Type B pancreatic cell (in vitro differentiated cells): ENCODE results near the gene MLKL. TPM values are rescaled to one million over a fixed set of nuclear protein-coding genes. Genes with fewer than 3 reads are reported as not detected.

Experiments
- DNase-seq: peaks from one replicate; pipeline ENCODE4 v3.0.0; 2021; ENCODE audit warnings: mixed read lengths; ENCODE audit not compliant: unreplicated experiment; ENCODE audit errors: extremely low spot score
- H3K27ac Mint-ChIP-seq: 2 replicates; pipeline ENCODE4 v1.8.0; 2021; ENCODE audit warnings: mild to moderate bottlenecking, mixed read lengths
- H3K27me3 Mint-ChIP-seq: 2 replicates; pipeline ENCODE4 v1.8.0; 2021; ENCODE audit warnings: mixed read lengths
- H3K36me3 Mint-ChIP-seq: 2 replicates; pipeline ENCODE4 v1.8.0; 2021; ENCODE audit warnings: mixed read lengths
- H3K4me1 Mint-ChIP-seq: one replicate; pipeline ENCODE4 v1.8.0; 2021; ENCODE audit warnings: mixed read lengths; ENCODE audit not compliant: unreplicated experiment
- H3K4me3 Mint-ChIP-seq: 2 replicates; pipeline ENCODE4 v1.8.0; 2021; ENCODE audit warnings: mild to moderate bottlenecking, mixed read lengths
- H3K9me3 Mint-ChIP-seq: 2 replicates; pipeline ENCODE4 v1.8.0; 2021; ENCODE audit warnings: mixed read lengths
- total RNA-seq: library from RNA; stranded (reverse); gene quantifications from 2 replicates; pipeline ENCODE4 v1.2.1, GENCODE V29; 2021; ENCODE audit warnings: low replicate concordance
- TF ChIP-seq, protein P1 (sequence below): fragments of 200-600 bp; sonication (generic); conservative IDR thresholded peaks from 2 replicates; pipeline ENCODE4 v1.5.0; 2021; ENCODE audit warnings: antibody characterized with exemption, mild to moderate bottlenecking

The MLKL gene
- total RNA-seq, 1 donor from 2014 or later: 0.58 TPM

DNA sequence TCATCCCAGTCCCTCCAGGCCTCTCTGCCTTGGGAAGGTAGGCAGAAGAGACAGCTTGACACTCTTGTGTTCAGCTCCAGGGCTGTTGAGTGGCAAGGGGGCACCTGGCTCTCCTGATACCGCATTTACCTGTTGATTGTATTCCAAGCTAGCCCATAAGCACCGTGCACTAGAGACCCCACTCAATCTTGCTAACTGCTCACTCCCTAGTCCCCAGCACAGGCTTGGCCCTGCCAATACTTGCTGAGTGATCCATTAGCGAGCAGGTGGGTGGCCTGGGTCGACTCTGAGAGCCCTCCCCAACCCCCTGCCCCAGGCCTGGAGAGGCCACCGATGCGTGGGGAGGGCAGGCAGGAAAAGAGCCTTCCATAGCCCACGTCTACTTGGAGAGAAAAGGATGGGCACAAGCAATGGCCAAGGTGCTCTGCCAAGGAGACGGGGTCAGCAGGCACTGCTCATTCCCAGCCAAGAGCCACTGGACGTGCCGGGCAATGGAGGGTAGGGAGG, 44.5 kb upstream of the MLKL start:
- peaks cover 11% of the 10 kb centered on the region for H3K4me1 Mint-ChIP-seq
- no peaks in the 10 kb centered on the region for H3K9me3 Mint-ChIP-seq
- no peaks in the 10 kb centered on the region for H3K36me3 Mint-ChIP-seq
- H3K4me3 Mint-ChIP-seq: no peak overlapping the region
- H3K27ac Mint-ChIP-seq: no peak overlapping the region
- DNase-seq: no peak
- TF ChIP-seq, protein P1, sequence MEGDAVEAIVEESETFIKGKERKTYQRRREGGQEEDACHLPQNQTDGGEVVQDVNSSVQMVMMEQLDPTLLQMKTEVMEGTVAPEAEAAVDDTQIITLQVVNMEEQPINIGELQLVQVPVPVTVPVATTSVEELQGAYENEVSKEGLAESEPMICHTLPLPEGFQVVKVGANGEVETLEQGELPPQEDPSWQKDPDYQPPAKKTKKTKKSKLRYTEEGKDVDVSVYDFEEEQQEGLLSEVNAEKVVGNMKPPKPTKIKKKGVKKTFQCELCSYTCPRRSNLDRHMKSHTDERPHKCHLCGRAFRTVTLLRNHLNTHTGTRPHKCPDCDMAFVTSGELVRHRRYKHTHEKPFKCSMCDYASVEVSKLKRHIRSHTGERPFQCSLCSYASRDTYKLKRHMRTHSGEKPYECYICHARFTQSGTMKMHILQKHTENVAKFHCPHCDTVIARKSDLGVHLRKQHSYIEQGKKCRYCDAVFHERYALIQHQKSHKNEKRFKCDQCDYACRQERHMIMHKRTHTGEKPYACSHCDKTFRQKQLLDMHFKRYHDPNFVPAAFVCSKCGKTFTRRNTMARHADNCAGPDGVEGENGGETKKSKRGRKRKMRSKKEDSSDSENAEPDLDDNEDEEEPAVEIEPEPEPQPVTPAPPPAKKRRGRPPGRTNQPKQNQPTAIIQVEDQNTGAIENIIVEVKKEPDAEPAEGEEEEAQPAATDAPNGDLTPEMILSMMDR: no peak
- no peaks in the 10 kb centered on the region for H3K27me3 Mint-ChIP-seq

DNA sequence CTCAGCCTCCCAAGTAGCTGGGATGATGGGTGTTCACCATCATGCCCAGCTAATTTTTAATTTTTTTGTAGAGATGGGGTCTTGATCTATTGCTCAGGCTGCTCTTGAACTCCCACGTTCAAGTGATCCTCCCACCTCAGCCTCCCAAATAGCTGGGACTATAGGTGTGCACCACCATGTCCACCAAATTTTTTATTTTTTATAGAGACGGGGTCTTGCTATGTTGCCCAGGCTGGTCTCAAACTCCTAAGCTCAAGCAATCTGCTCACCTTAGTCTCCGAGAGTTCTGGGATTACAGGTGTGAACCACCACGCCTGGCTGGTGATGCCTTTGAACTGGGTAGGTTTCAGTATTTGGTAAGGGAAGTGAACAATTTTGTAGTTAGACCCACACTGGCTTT, 43.9 kb upstream of the MLKL start:
- H3K36me3 Mint-ChIP-seq: no peaks in the 10 kb centered on the region
- no peaks in the 10 kb centered on the region for H3K9me3 Mint-ChIP-seq
- TF ChIP-seq, protein P1: no peak
- no peak overlapping the region for H3K4me3 Mint-ChIP-seq
- H3K27me3 Mint-ChIP-seq: no peaks in the 10 kb centered on the region
- H3K4me1 Mint-ChIP-seq: peaks cover 11% of the 10 kb centered on the region
- DNase-seq: no peak
- no peak overlapping the region for H3K27ac Mint-ChIP-seq

DNA sequence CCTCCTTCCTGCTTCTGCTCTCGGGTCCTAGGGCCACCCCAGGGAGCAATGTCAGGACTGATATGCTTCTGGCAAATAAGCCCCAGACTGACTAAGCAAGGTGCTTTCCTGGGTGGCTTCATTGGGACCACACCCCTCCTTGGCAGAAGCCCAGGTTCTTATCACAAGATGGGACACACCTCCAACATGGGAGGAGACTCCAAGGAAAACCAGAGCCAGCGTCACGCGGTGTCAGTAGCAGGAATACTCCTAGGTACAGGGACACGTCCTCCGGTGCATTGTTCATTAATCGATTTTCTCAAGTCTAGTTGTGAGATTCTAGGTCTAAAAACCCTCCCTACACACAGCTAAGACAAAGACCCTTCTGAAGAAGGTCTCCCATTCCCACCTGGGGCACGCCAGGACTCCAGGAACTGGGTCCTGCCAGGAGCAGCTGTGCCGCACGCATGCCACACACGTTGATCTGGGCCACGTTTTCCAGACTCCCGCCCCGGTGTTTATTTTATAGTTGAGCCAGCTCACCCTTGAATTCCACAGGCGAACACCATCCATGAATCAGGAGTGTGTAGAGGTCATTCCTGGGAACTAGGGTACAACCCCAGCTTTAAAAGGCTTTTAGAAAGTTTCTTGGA, 43.1 kb upstream of the MLKL start:
- no peak overlapping the region for H3K4me3 Mint-ChIP-seq
- H3K9me3 Mint-ChIP-seq: no peaks in the 10 kb centered on the region
- TF ChIP-seq, protein P1: no peak
- peak overlapping the region; percentile 87 for H3K27ac Mint-ChIP-seq
- H3K36me3 Mint-ChIP-seq: no peaks in the 10 kb centered on the region
- H3K27me3 Mint-ChIP-seq: no peaks in the 10 kb centered on the region
- peaks cover 11% of the 10 kb centered on the region for H3K4me1 Mint-ChIP-seq
- no peak for DNase-seq

DNA sequence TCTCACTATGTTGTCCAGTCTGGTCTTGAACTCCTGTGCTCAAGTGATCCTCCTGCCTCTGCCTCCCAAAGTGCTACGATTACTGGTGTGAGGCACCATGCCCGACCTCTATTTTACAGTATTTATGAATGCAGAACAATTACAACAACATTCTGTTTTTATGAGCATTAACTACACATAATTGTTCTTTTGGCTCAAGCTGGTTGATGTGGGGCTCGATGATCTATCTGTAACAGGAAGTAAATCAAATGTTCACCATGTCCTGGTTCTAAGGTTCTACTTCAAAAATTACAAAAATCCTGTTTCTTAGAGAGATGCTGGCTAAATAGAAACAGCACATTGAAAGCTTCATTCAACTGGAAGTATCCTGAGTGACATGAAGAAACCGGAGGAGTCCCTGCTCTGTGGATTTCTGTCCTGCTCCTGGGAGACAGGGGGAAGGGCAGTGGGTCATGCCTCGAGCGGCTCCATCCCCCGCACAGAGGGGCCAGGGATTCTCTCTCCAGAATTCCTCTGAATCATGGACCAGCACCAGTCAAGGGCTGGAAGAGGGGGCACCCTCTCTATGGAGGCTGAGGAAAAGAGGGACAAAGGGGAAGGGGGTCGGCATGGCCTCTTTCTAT, 42.5 kb upstream of the MLKL start:
- H3K27me3 Mint-ChIP-seq: no peaks in the 10 kb centered on the region
- peak overlapping the region; percentile 87 for H3K27ac Mint-ChIP-seq
- no peaks in the 10 kb centered on the region for H3K36me3 Mint-ChIP-seq
- TF ChIP-seq, protein P1: no peak
- no peak overlapping the region for H3K4me3 Mint-ChIP-seq
- H3K9me3 Mint-ChIP-seq: no peaks in the 10 kb centered on the region
- H3K4me1 Mint-ChIP-seq: peaks cover 11% of the 10 kb centered on the region
- no peak for DNase-seq

DNA sequence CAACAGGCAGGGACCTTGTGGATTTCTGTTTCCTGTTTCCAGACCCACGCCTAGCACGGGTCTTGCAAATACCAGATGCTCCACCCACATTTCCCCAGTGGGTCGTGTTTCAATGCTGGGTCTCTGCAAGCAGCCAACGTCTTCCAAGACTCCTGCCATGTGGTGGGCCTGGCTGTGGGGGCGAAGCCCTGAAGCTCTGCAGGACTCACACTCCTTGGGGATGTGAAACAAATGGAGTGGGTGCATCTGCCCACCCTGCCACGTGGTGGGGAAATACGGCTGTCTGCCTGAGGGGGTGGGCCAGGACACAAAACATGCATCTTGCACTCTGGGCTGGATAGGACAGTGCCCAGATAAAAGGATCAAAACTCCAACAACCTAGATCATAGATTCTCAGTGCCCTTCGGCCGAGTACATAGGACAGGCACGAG, 41.4 kb upstream of the MLKL start:
- H3K27me3 Mint-ChIP-seq: no peaks in the 10 kb centered on the region
- DNase-seq: no peak
- no peaks in the 10 kb centered on the region for H3K36me3 Mint-ChIP-seq
- no peaks in the 10 kb centered on the region for H3K9me3 Mint-ChIP-seq
- H3K4me1 Mint-ChIP-seq: peaks cover 11% of the 10 kb centered on the region
- H3K27ac Mint-ChIP-seq: no peak overlapping the region
- TF ChIP-seq, protein P1: no peak
- no peak overlapping the region for H3K4me3 Mint-ChIP-seq
